ENCODE data around the gene DUSP22.

DNA sequence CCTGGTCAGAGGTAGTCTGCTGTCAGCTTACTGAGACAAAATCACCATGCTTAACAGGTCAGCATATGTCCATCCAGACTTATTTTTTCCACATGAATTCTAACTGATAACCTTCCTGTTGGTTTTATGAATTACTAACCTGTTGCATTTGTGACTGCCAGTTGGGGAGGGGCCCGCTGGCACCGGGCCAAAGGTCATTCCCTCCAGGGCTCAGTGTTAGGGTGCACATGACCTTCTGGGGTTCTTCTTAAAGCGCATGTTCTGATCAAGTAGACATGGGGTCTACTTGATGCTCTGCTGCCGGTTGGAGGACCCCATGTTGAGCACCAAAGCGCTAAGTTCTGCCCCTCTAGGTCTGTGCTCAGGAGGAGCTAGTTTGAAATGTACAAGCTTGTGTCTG, 15.6 kb downstream of the DUSP22 start:
- TF ChIP-seq, protein P1, sequence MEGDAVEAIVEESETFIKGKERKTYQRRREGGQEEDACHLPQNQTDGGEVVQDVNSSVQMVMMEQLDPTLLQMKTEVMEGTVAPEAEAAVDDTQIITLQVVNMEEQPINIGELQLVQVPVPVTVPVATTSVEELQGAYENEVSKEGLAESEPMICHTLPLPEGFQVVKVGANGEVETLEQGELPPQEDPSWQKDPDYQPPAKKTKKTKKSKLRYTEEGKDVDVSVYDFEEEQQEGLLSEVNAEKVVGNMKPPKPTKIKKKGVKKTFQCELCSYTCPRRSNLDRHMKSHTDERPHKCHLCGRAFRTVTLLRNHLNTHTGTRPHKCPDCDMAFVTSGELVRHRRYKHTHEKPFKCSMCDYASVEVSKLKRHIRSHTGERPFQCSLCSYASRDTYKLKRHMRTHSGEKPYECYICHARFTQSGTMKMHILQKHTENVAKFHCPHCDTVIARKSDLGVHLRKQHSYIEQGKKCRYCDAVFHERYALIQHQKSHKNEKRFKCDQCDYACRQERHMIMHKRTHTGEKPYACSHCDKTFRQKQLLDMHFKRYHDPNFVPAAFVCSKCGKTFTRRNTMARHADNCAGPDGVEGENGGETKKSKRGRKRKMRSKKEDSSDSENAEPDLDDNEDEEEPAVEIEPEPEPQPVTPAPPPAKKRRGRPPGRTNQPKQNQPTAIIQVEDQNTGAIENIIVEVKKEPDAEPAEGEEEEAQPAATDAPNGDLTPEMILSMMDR (conservative IDR thresholded peaks at IDR 0.05; ENCODE audit: low read depth, low read length): no peak
- TF ChIP-seq EZH2 (IDR thresholded peaks at IDR 0.05; ENCODE audit: borderline replicate concordance, low read depth, low read length, poor library complexity, severe bottlenecking): no peak
